CD4-positive, alpha-beta T cell treated with Interleukin-2 at 100 ng/mL for 4 hours (primary cell): ENCODE measurements around the gene TNFSF9.
A peak's percentile ranks its signal among the peaks of the same experiment; 100 is the strongest.
"Not testable (repeated sequence)": the region's sequence is repeated elsewhere in the genome, so short reads cannot be mapped to it uniquely, and the experiment has no call there.

Experiments used
- DNase-seq: peaks from one replicate; pipeline ENCODE4 v3.0.0-alpha.2; 2020; ENCODE audit warnings: low spot score

TNFSF9 gene

GRCh38 chr19:6572217-6572616 lies 41.4 kb downstream of the TNFSF9 start:
- no peak for DNase-seq

DNA sequence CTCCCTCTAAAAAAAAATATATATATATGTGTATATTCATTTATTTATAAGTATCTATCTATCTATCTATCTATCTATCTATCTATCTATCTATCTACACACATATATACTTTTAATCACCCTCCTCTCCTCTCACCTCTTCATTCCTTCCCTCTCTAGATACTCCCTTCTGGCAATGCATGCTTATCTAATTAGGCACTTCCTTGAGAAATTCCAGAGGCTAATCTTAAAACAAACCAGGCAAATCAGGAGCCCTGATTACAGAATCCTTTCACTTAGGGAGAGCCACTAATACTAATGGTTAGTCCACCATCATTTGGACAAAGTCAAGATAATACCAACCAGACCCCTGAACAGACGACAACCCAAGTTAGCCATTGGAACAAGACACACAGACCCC lies 42.5 kb downstream of the TNFSF9 start:
- DNase-seq = no peak

DNA sequence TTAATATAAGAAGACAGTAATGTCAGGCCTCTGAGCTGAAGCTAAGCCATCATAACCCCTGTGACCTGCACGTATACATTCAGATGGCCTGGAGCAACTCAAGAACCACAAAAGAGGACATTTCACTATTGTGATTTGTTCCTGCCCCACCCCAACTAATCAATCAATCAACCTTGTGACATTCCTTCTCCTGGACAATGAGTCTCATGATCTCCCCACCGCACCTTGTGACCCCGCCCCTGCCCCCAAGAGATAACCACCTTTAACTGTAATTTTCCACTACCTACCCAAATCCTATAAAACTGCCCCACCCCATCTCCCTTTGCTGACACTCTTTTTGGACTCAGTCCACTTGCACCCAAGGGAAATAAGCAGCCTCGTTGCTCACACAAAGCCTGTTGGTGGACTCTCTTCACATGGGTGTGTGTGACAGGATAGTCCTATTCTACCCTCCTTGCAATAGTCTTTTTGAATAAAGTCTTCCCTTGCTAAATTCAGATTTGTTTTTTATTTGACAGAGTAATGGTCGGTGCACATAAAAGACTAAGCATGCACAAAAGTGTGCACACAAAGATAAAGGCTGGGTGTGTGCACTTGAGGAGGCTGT lies 46.1 kb downstream of the TNFSF9 start:
- no peak for DNase-seq

- peak; percentile 29 for DNase-seq
These were observed 46.8 kb downstream of the TNFSF9 start for GRCh38 chr19:6577476-6578125.

DNA sequence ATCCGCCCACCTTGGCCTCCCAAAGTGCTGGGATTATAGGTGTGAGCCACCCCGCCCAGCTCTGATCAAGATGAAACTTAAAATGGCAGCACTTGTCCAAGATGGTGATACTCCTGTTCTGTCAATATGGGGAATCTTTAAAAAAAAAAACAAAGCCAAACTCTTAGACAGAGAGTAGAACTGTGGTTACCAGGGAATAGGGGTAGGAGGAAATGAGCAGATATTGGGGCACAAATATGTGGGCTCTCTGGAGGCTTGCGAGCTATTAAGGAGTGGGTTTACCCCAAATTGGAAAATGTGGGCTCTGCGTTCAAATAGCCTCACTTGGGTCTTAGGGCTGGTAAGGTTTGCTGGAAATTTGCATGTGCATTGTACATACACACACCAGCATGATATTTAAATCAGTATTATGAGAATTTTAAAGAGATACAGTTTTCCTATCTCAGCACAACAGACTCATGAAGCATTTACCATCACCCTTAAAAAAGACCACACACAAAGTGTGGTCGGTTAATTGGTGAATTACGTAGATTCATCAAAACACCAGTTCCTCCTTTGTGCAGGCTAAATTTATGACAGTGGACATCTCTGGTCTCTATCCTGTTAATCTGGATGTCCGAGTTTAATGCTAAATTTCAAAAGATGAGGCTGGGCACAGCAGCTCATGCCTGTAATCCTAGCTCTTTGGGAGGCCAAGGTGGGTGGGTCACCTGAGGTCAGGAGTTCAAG lies 48.8 kb downstream of the TNFSF9 start:
- no peak for DNase-seq

GRCh38 chr19:6580313-6580712 lies 49.5 kb downstream of the TNFSF9 start:
- DNase-seq = no peak

DNA sequence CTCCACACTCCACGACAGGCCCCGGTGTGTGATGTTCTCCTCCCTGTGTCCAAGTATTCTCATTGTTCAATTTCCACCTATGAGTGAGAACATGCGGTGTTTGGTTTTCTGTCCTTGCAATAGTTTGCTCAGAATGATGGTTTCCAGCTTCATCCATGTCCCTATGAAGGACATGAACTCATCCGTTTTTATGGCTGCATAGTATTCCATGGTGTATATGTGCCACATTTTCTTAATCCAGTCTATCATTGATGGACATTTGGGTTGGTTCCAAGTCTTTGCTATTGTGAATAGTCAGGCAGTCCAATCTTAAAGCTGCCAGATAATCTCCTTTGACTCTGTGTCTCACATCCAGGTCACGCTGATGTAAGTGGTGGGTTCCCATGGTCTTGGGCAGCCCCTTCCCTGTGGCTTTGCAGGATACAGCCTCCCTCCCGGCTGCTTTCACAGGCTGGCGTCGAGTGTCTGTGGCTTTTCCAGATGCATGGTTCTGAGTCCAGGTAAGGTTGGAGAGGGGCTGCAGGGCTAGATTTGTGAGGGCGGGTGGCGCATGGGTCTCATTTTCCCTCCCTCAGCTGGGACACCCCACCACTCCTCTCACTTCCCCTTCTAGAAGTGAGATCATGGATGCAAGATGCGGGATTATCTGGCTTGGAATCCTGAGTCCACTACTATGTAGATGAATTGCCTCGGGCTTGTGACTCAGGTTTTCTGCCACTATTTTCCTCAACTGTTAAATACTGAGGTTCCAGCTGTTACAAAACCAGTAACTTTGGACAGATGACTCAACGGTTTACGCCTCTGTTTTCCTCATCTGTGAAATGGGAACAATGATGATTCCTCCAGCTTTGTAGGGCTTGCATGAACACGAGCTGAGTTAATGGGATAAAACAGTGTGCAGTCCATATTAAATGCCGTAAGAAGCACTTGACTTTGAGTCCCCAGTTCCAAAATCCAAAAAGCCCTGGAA lies 52.0 kb downstream of the TNFSF9 start:
- not testable (repeated sequence) for DNase-seq
